Epithelial cell of esophagus (primary cell): ENCODE results near the gene PTPRH.

Experiments
- DNase-seq: peaks from one replicate; pipeline ENCODE4 v3.0.0; 2010; ENCODE audit warnings: low read depth
- H3K4me3 ChIP-seq: 2 replicates; pipeline ENCODE4 v1.5.1; 2011; ENCODE audit warnings: mild to moderate bottlenecking, low read length, control low read depth
- TF ChIP-seq, protein P1 (sequence below): IDR thresholded peaks from 2 replicates; pipeline ENCODE4 v1.5.1; 2011; ENCODE audit warnings: low read depth, mild to moderate bottlenecking, low read length, control low read depth, inconsistent platforms; ENCODE audit not compliant: insufficient read depth; ENCODE audit errors: missing control alignments

The PTPRH gene

DNA sequence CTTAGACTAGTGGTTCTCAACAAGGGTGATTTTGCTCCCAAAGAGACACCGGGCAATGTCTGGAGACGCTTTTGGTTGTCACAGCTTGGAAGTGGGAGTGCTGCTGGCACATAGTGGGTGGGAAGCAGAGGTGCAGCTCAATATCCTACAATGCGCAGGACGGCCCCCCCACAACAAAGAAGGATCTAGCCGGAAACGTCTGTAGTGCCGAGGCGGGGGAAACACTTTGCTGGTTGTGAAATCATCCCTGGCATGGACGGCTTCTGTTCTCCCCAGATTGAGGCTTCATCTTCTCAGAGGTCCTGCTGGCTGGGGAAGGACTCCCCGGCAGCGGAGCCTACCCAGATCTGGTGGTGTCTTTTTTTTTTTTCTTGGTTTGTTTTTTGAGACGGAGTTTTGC, 15.8 kb downstream of the PTPRH start:
- TF ChIP-seq, protein P1, sequence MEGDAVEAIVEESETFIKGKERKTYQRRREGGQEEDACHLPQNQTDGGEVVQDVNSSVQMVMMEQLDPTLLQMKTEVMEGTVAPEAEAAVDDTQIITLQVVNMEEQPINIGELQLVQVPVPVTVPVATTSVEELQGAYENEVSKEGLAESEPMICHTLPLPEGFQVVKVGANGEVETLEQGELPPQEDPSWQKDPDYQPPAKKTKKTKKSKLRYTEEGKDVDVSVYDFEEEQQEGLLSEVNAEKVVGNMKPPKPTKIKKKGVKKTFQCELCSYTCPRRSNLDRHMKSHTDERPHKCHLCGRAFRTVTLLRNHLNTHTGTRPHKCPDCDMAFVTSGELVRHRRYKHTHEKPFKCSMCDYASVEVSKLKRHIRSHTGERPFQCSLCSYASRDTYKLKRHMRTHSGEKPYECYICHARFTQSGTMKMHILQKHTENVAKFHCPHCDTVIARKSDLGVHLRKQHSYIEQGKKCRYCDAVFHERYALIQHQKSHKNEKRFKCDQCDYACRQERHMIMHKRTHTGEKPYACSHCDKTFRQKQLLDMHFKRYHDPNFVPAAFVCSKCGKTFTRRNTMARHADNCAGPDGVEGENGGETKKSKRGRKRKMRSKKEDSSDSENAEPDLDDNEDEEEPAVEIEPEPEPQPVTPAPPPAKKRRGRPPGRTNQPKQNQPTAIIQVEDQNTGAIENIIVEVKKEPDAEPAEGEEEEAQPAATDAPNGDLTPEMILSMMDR, result no peak
- DNase-seq, result no peak

DNA sequence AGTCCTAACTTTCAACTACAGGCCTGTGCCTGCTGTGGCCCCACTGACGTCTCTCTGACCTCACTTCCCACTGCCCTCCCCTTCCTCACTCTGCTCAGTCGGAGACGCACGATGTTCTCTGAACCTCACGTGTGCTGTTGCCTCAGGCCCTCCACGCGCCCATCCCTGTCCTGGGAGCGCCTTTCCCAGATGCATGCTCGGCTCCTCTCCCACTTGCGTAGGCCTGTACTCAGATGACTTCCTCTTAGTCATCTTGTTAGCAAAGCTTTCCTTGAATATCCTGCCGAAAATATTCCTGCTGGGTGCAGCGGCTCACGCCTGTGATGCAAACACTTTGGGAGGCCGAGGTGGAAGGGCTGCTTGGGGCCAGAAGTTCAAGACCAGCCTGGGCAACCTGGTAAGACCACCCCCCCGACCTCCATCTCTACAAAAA, 19.9 kb downstream of the PTPRH start:
- DNase-seq, result peak; percentile 100
- TF ChIP-seq, protein P1, result no peak
- no peak overlapping the region for H3K4me3 ChIP-seq

More for the DNA sequence above, 15.8 kb downstream of the PTPRH start:
- H3K4me3 ChIP-seq, result no peak overlapping the region

DNA sequence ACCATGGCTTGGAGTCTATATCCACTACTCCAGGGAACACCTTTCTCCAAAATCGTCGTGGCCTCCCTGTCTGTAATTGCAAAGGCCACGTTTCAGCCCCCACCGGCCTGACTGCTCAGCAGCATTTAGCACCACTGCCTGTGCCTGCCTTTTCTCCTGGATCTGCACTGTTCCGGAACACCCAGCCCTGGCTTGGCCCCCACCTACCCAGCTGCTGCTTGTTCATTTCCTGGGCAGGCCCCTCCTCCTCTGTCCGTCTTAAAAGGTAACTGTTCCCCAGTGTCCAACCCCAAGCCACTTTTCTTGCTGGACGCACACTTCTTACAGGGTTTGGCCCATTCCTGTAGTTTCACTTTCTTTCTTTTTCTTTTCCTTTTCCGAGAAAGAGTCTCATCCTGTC, 20.7 kb downstream of the PTPRH start:
- DNase-seq, result no peak
- TF ChIP-seq, protein P1, result no peak
- H3K4me3 ChIP-seq, result no peak overlapping the region

DNA sequence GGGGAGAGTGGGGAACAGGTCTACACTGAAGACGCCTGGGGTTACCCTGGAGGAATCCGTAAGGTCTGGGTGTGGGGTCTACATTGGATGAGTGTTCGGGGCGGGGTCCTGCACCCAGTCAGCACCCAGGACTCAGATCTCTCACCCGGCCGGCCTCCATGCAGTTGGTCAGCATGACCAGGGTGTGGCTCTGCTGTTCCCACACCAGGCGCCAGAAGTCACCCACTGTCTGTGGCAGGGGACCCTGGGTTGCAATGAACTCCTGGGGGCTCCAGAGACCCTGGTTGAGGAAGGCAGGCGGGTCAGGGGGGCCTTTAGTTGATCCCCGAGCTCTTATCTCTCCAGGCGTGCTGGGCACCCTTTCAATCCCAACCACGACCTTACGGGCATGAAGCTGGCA, 23.2 kb downstream of the PTPRH start:
- DNase-seq, result no peak
- TF ChIP-seq, protein P1, result no peak
- H3K4me3 ChIP-seq, result no peak overlapping the region

DNA sequence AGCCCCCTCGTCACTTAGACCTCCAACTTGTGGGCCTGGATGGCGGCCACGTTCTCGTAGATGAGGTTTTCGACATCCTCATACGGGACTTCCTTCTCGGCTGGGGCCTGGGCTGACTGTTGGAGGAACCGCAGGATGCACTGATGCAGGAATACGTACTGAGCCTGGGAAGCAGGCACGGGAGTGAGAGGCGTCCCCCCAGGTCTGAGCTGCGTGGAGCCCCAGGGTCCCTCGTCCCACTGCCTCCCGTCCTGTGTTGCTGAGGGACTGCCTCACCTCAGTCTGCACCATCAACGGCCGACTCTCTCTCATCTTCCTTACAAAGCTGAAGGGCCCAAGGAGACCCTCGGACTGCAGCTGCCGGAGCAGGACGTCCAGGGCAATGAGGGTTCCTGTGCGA, 27.6 kb downstream of the PTPRH start:
- no peak for DNase-seq
- H3K4me3 ChIP-seq, result no peak overlapping the region
- TF ChIP-seq, protein P1, result no peak

DNA sequence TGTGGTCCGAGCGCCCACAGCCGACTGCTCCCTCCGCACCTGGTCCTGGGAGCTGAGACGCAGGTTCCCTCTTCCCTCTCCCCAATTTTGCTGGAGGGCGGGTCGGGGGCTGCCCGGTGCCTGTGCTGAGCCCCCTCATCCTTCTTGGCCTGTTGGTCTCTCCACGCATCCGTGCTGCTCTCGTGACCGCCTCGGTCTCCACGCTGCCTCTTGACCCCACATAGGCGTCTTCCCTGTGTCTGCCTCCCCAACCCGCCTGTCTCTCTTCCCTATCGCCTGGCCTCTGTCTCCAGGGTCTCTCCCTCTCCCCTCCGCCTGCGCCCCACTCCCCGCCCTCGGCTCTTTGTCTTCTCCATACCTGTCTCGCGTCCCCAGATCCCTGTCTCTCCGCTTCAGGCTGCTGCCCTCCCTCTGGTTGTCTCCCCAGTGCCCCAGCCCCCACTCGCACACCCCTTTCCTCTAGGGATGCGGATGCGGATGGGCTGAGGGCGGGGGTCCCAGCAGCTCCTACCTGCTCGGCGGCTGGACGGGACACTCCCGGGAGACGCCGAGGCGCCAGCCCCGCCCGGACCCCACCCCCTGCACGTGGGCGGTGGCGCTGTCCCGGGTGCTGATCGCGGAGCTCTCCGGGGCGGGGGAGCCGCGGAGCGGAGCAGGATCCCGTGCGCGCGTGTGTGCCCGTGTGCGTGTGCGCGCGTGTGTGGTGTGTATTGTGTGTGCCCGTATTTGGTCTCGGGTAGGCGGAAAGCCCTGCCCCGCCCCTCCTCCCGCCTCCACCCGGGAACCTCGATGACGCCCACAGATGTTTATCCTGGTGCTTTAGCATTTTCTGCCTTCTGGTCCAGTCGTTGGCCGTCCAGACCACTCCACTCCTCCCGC, 29.5 kb downstream of the PTPRH start, which contains the start of gene SYT5:
TSS of gene SYT5 (minus strand) at position 684 of the 879 bp plus-strand sequence. CDS start 1,248 bp downstream, outside the sequence.
- peak; percentile 61 for DNase-seq
- TF ChIP-seq, protein P1, result no peak
- peak within 1 kb of the TSS; percentile 20 for H3K4me3 ChIP-seq
